B cell (primary cell): ENCODE data around the gene CDC42SE2. TPM values are rescaled to one million over a fixed set of nuclear protein-coding genes. Genes with fewer than 3 reads are reported as not detected.

Source experiments
- ATAC-seq: fragments of 200-7000 bp; cut with Tn5 transposase; one replicate; pipeline ENCODE4 v1.10.0; 2021; ENCODE audit warnings: low read depth, mild to moderate bottlenecking, moderate number of reproducible peaks, moderate library complexity
- CTCF ChIA-PET: fragments of 350-600 bp; sonication (Branson Sonifier 250); formaldehyde crosslinking; loops from one replicate; lab custom pipeline; 2021; ENCODE audit warnings: antibody characterized with exemption, inconsistent platforms; lab: Charles Lee
- POLR2A ChIA-PET: fragments of 350-600 bp; sonication (Branson Sonifier 250); formaldehyde crosslinking; loops from one replicate; lab custom pipeline; 2021; ENCODE audit warnings: antibody characterized with exemption; lab: Charles Lee
- DNase-seq: peaks from one replicate; pipeline ENCODE4 v3.0.0; 2013
- H2AFZ ChIP-seq: 2 replicates; pipeline ENCODE4 v1.6.1; 2012; ENCODE audit warnings: mild to moderate bottlenecking, low read depth, low read length; ENCODE audit not compliant: insufficient read depth, poor library complexity, severe bottlenecking
- H3K27ac ChIP-seq, 2 donors: 1 replicate in 1 of 2; 2 replicates in 1 of 2; pipeline ENCODE4 v1.5.1; 2012 to 2013; ENCODE audit warnings: low read length in 2 of 2, mild to moderate bottlenecking in 2 of 2, moderate library complexity in 1 of 2
- H3K27me3 ChIP-seq, 4 experiments: fragments of 200-600 bp in 1 of 4; sonication (generic) in 1 of 4; replicated peaks in 1 of 4; 1 replicate in 2 of 4; 2 replicates in 2 of 4; pipeline versions ENCODE4 v1.6.1 to v1.7.0; 2013 to 2016; ENCODE audit warnings: low read length in 3 of 4, mild to moderate bottlenecking in 2 of 4, mixed read lengths in 1 of 4, moderate library complexity in 1 of 4; ENCODE audit not compliant: insufficient read depth in 4 of 4, control insufficient read depth in 3 of 4; ENCODE audit errors: control extremely low read depth in 1 of 4
- H3K36me3 ChIP-seq, 2 experiments: replicated peaks in 1 of 2; 1 replicate in 1 of 2; 2 replicates in 1 of 2; pipeline versions ENCODE4 v1.6.1 to v1.7.1; 2013; ENCODE audit warnings: low read length in 1 of 2; ENCODE audit not compliant: insufficient read depth in 2 of 2, control insufficient read depth in 1 of 2; ENCODE audit errors: control extremely low read depth in 1 of 2, extremely low read depth in 1 of 2
- H3K4me1 ChIP-seq, 2 donors: fragments of 200-600 bp in 1 of 2; sonication (generic) in 1 of 2; 1 replicate in 1 of 2; 2 replicates in 1 of 2; pipeline versions ENCODE4 v1.5.1 to v1.6.1; 2013 to 2017; ENCODE audit warnings: low read length in 2 of 2; ENCODE audit not compliant: control insufficient read depth in 2 of 2, insufficient read depth in 2 of 2
- H3K4me2 ChIP-seq: replicated peaks from 2 replicates; pipeline ENCODE3; 2012; ENCODE audit warnings: mild to moderate bottlenecking, low read depth, low read length; ENCODE audit not compliant: poor library complexity, severe bottlenecking
- H3K4me3 ChIP-seq, 5 experiments: fragments of 200-600 bp in 1 of 5; sonication (generic) in 1 of 5; 1 replicate in 3 of 5; 2 replicates in 2 of 5; pipeline versions ENCODE4 v1.5.1 to v1.7.0; 2011 to 2016; ENCODE audit warnings: low read length in 4 of 5, mild to moderate bottlenecking in 4 of 5, low read depth in 2 of 5, control low read depth in 1 of 5, moderate library complexity in 1 of 5; ENCODE audit not compliant: insufficient read depth in 1 of 5; ENCODE audit errors: control extremely low read depth in 1 of 5, extremely low read depth in 1 of 5
- H3K79me2 ChIP-seq: fragments of 200-600 bp; sonication (generic); one replicate; pipeline ENCODE4 v1.6.0; 2016; ENCODE audit warnings: low read length; ENCODE audit not compliant: control insufficient read depth, insufficient read depth
- H3K9ac ChIP-seq: fragments of 200-600 bp; sonication (generic); 2 replicates; pipeline ENCODE4 v1.6.1; 2017; ENCODE audit warnings: mild to moderate bottlenecking, low read length, moderate library complexity
- H3K9me3 ChIP-seq, 3 donors: one replicate each; pipeline versions ENCODE4 v1.6.1 to v1.7.1; 2013; ENCODE audit warnings: low read length in 2 of 3; ENCODE audit not compliant: control insufficient read depth in 2 of 3, insufficient read depth in 1 of 3; ENCODE audit errors: control extremely low read depth in 1 of 3
- H4K20me1 ChIP-seq: 2 replicates; pipeline ENCODE4 v1.6.0; 2012; ENCODE audit warnings: mild to moderate bottlenecking, low read length; ENCODE audit not compliant: insufficient read depth, control insufficient read depth, poor library complexity, severe bottlenecking
- H3K27ac Mint-ChIP-seq: one replicate; pipeline ENCODE4 v1.8.0; 2021; ENCODE audit warnings: mixed read lengths
- H3K27me3 Mint-ChIP-seq: one replicate; pipeline ENCODE4 v1.8.0; 2021; ENCODE audit warnings: mixed read lengths
- H3K4me1 Mint-ChIP-seq: one replicate; pipeline ENCODE4 v1.8.0; 2021; ENCODE audit warnings: mixed read lengths
- H3K4me3 Mint-ChIP-seq: one replicate; pipeline ENCODE4 v1.8.0; 2021; ENCODE audit warnings: mixed read lengths
- H3K9me3 Mint-ChIP-seq: one replicate; pipeline ENCODE4 v1.8.0; 2022; ENCODE audit warnings: mixed read lengths; ENCODE audit not compliant: insufficient read depth
- CTCF ChIP-seq: fragments of 200-600 bp; IDR thresholded peaks from one replicate; pipeline ENCODE4 v1.8.0; 2022; ENCODE audit warnings: antibody characterized with exemption, mild to moderate bottlenecking
- EZH2 ChIP-seq: IDR thresholded peaks from 2 replicates; pipeline ENCODE4 v1.6.1; 2012; ENCODE audit warnings: borderline replicate concordance, low read depth, mild to moderate bottlenecking, moderate library complexity, low read length; ENCODE audit not compliant: insufficient read depth, poor library complexity, severe bottlenecking
- WGBS: methylation state at CpG from one replicate; pipeline ENCODE4 v1.1.5; 2013; ENCODE audit warnings: missing lambda C conversion rate; ENCODE audit not compliant: insufficient coverage; 5-methylcytosine and 5-hydroxymethylcytosine counted together
- intact Hi-C: fragments of 100-400 bp; cut with micrococcal nuclease; formaldehyde crosslinking; loops from one replicate; pipeline ENCODE4 v1.10.0; 2022
- polyA plus RNA-seq: library from polyadenylated mRNA; depleted of rRNA; stranded (reverse); fragments of >200 nt; gene quantifications from 2 replicates; pipeline ENCODE4 v1.2.3, GENCODE V29; 2012
- small RNA-seq: library from RNA; depleted of rRNA; stranded (forward); fragments of <200 nt; gene quantifications from one replicate; pipeline ENCODE3, GENCODE V24; 2012; ENCODE audit warnings: low replicate concordance, low read depth; ENCODE audit not compliant: insufficient read length
- total RNA-seq, 2 donors: library from RNA; stranded (reverse); fragments of 120-200 nt in 1 of 2; gene quantifications; 1 replicate in 1 of 2; 2 replicates in 1 of 2; pipeline versions ENCODE4 v1.2.3 to v1.2.4, GENCODE V29; 2013 to 2022

The CDC42SE2 gene
- total and polyA plus RNA-seq, 2 donors (not counting 1 experiment from before 2014, with no cell fraction given): 42.5 to 161 TPM

DNA sequence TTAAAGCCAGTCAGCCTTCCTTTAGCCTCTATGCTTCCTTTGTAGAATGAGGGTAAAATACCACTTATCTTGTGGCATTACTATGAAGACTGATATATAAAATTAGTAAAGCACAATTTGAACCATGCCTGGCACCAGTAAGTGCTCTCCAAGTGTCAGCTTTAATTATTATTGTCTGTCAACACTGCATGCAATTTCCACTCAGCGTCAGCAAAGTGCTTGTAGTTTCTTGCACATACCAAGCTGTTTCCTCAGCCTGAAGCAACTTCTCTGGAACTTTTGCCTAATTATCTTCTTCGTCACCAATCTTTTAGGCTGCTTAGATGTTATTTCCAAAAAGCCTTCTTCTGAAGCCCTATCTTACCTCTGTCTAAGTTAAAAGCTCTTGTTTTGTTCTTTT is 177.3 kb downstream of the CDC42SE2 start:
- Mint-ChIP-seq H3K27ac (no peak overlapping the region), H3K27me3 (no peaks in the 10 kb centered on the region), H3K4me1 (no peaks in the 10 kb centered on the region), H3K9me3 (no peaks in the 10 kb centered on the region), H3K4me3 (no peak overlapping the region)
- no peak overlapping the region for H3K4me2 ChIP-seq
- ATAC-seq (no peak), DNase-seq (no peak)
- H4K20me1 ChIP-seq: no peaks in the 10 kb centered on the region
- no peaks in the 10 kb centered on the region for H3K4me1 ChIP-seq
- peaks cover 15 to 70% of the 10 kb centered on the region in 2 experiments for H3K36me3 ChIP-seq
- intact Hi-C loops: no loop called here
- no peaks in the 10 kb centered on the region for H3K27me3 ChIP-seq
- H3K9me3 ChIP-seq: no peaks in the 10 kb centered on the region
- CTCF ChIA-PET: interaction anchor here (1.3 kb wide), 1 partner anchor 148 kb away, joined by 3 read pairs; no protein-coding TSS in a partner anchor
- H3K27ac ChIP-seq: no peak overlapping the region
- no peaks in the 10 kb centered on the region for H3K79me2 ChIP-seq
- no peak overlapping the region for H3K4me3 ChIP-seq
- POLR2A ChIA-PET: interaction anchor here (0.6 kb wide), 1 partner anchor 60 kb away, joined by 3 read pairs; no protein-coding TSS in a partner anchor
- TF ChIP-seq EZH2 (no peak), CTCF (no peak)
- no peak overlapping the region for H3K9ac ChIP-seq
- no peak overlapping the region for H2AFZ ChIP-seq
- 100% methylated on average over 1 of the region's 2 CpGs for WGBS

Small RNA genes lying within 50 kb of the gene (small RNA-seq; reads per million reads assigned to genes)
- gene AC004777.1 (not detected), gene RF02271 (not detected)

Other genes with a start within 250 kb of the CDC42SE2 start
- 180 and 206 TPM in 2 replicates for gene HINT1, start 98.8 kb upstream of the CDC42SE2 start, total RNA-seq
- gene HINT1, start 98.8 kb upstream of the CDC42SE2 start, polyA plus RNA-seq: 289 and 319 TPM in 2 replicates
- gene LYRM7, start 93.1 kb upstream of the CDC42SE2 start, total RNA-seq: 11.6 and 12.3 TPM in 2 replicates
- gene LYRM7, start 93.1 kb upstream of the CDC42SE2 start, polyA plus RNA-seq: 2.7 and 3.2 TPM in 2 replicates